Measurements from ENCODE around the gene PIK3R5. TPM values are rescaled to one million over a fixed set of nuclear protein-coding genes. Genes with fewer than 3 reads are reported as not detected.
A peak's percentile ranks its signal among the peaks of the same experiment; 100 is the strongest.

PIK3R5 gene
- polyA plus RNA-seq, 3 donors, result 32.1 to 127 (median 47.5) TPM

- no peak overlapping the region for H2AFZ ChIP-seq (ENCODE audit: insufficient read depth, low read depth, low read length, poor library complexity, severe bottlenecking)
- H3K4me1 Mint-ChIP-seq, result peaks cover 12% of the 10 kb centered on the region
- H3K9ac ChIP-seq (ENCODE audit: insufficient read depth, low read length, poor library complexity, severe bottlenecking), result no peak overlapping the region
- peak overlapping the region in 2 of 7 donors; percentile 41 to 45 for H3K27ac Mint-ChIP-seq
- no peak overlapping the region for H3K4me2 ChIP-seq (replicated peaks; ENCODE audit: extremely low read depth, low read length, poor library complexity, severe bottlenecking)
- peaks cover 81 to 94% of the 10 kb centered on the region in 2 donors for H3K36me3 Mint-ChIP-seq
- H3K9me3 Mint-ChIP-seq, result peaks cover 0 to 13% (median 6%) of the 10 kb centered on the region in 7 donors
- no peak overlapping the region for H3K4me3 Mint-ChIP-seq
- WGBS (ENCODE audit: insufficient coverage), result 98% methylated on average over 27 of the region's 39 CpGs
- H3K27ac ChIP-seq (ENCODE audit: low read depth in 1 of 2, low read length in 2 of 2), result no peak overlapping the region
- H3K9me3 ChIP-seq (replicated peaks in 1 of 2; ENCODE audit: control insufficient read depth in 1 of 2, insufficient read depth in 1 of 2, low read length in 2 of 2), result peaks cover 0 to 14% of the 10 kb centered on the region in 2 donors
- peaks cover 93% of the 10 kb centered on the region for H4K20me1 ChIP-seq (ENCODE audit: insufficient read depth, low read length)
- peaks cover 90 to 92% of the 10 kb centered on the region in 2 donors for H3K36me3 ChIP-seq (replicated peaks in 1 of 2; ENCODE audit: control insufficient read depth in 1 of 2, insufficient read depth in 2 of 2, low read length in 2 of 2)
- intact Hi-C loops (cut with micrococcal nuclease), result no loop called here
- H3K4me1 ChIP-seq (ENCODE audit: control insufficient read depth in 1 of 2, insufficient read depth in 2 of 2, low read length in 2 of 2), result peaks cover 0 to 8% of the 10 kb centered on the region in 2 donors
- no peaks in the 10 kb centered on the region for H3K27me3 ChIP-seq (ENCODE audit: control insufficient read depth in 2 of 2, insufficient read depth in 2 of 2, low read length in 2 of 2)
- no peak for TF ChIP-seq CTCF (IDR thresholded peaks at IDR 0.05)
- no peak overlapping the region for H3K4me3 ChIP-seq (replicated peaks in 1 of 3; ENCODE audit: low read depth in 2 of 3, low read length in 3 of 3)
- peaks cover 0 to 2% (median 0%) of the 10 kb centered on the region in 3 donors for H3K27me3 Mint-ChIP-seq (ENCODE audit: low read depth in 3 of 3)
- DNase-seq, result no peak
- no peaks in the 10 kb centered on the region for H3K79me2 ChIP-seq (ENCODE audit: insufficient read depth, low read length)
These were observed 77.4 kb downstream of the PIK3R5 start for GRCh38 chr17:8887834-8888703.

- no peak for DNase-seq
- no peak overlapping the region for H2AFZ ChIP-seq (ENCODE audit: insufficient read depth, low read depth, low read length, poor library complexity, severe bottlenecking)
- no peaks in the 10 kb centered on the region for H3K27me3 ChIP-seq (ENCODE audit: control insufficient read depth in 2 of 2, insufficient read depth in 2 of 2, low read length in 2 of 2)
- H3K9me3 Mint-ChIP-seq, result peaks cover 0 to 13% (median 6%) of the 10 kb centered on the region in 7 donors
- peak overlapping the region in 1 of 2 donors; percentile 26 for H3K27ac ChIP-seq (ENCODE audit: low read depth in 1 of 2, low read length in 2 of 2)
- no peak overlapping the region for H3K4me2 ChIP-seq (replicated peaks; ENCODE audit: extremely low read depth, low read length, poor library complexity, severe bottlenecking)
- peaks cover 5% of the 10 kb centered on the region for H3K4me1 Mint-ChIP-seq
- no peaks in the 10 kb centered on the region for H3K79me2 ChIP-seq (ENCODE audit: insufficient read depth, low read length)
- peaks cover 0 to 14% of the 10 kb centered on the region in 2 donors for H3K9me3 ChIP-seq (replicated peaks in 1 of 2; ENCODE audit: control insufficient read depth in 1 of 2, insufficient read depth in 1 of 2, low read length in 2 of 2)
- H3K4me1 ChIP-seq (ENCODE audit: control insufficient read depth in 1 of 2, insufficient read depth in 2 of 2, low read length in 2 of 2), result peaks cover 0 to under 1% of the 10 kb centered on the region in 2 donors
- H3K4me3 Mint-ChIP-seq, result no peak overlapping the region
- no peak overlapping the region for H3K4me3 ChIP-seq (replicated peaks in 1 of 3; ENCODE audit: low read depth in 2 of 3, low read length in 3 of 3)
- H3K27me3 Mint-ChIP-seq (ENCODE audit: low read depth in 3 of 3), result peaks cover 0 to 5% (median 0%) of the 10 kb centered on the region in 3 donors
- intact Hi-C loops (cut with micrococcal nuclease), result no loop called here
- no peak for TF ChIP-seq CTCF (IDR thresholded peaks at IDR 0.05)
- H3K9ac ChIP-seq (ENCODE audit: insufficient read depth, low read length, poor library complexity, severe bottlenecking), result no peak overlapping the region
- H3K27ac Mint-ChIP-seq, result peak overlapping the region in 3 of 7 donors; percentile 8 to 72 (median 51)
- whole genome bisulfite sequencing (ENCODE audit: insufficient coverage), result 95% methylated on average over 11 of the region's 11 CpGs
- peaks cover 88 to 92% of the 10 kb centered on the region in 2 donors for H3K36me3 ChIP-seq (replicated peaks in 1 of 2; ENCODE audit: control insufficient read depth in 1 of 2, insufficient read depth in 2 of 2, low read length in 2 of 2)
- H3K36me3 Mint-ChIP-seq, result peaks cover 81 to 94% of the 10 kb centered on the region in 2 donors
- peaks cover 93% of the 10 kb centered on the region for H4K20me1 ChIP-seq (ENCODE audit: insufficient read depth, low read length)
These were observed 78.2 kb downstream of the PIK3R5 start for GRCh38 chr17:8887301-8887700.
